Trophoblast cell (in vitro differentiated cells and primary cell): ENCODE results near the gene PTCH2.
"Not testable (repeated sequence)": the region's sequence is repeated elsewhere in the genome, so short reads cannot be mapped to it uniquely, and the experiment has no call there.

Experiments
- DNase-seq, 2 donors: peaks; one replicate each; pipeline ENCODE4 v3.0.0-alpha.2; 2016
- H2AFZ ChIP-seq: 2 replicates; pipeline ENCODE4 v1.6.1; 2013; ENCODE audit warnings: low read length, moderate library complexity, mild to moderate bottlenecking; ENCODE audit not compliant: insufficient read depth, poor library complexity
- H2AK5ac ChIP-seq: 2 replicates; pipeline ENCODE4 v1.6.1; 2013; ENCODE audit warnings: mild to moderate bottlenecking, low read length
- H2BK120ac ChIP-seq: 2 replicates; pipeline ENCODE4 v1.6.1; 2013; ENCODE audit warnings: low read length, mild to moderate bottlenecking, moderate library complexity; ENCODE audit not compliant: insufficient read depth, poor library complexity
- H2BK12ac ChIP-seq: 2 replicates; pipeline ENCODE4 v1.6.1; 2013; ENCODE audit warnings: mild to moderate bottlenecking, low read length, moderate library complexity
- H2BK5ac ChIP-seq: 2 replicates; pipeline ENCODE4 v1.6.1; 2013; ENCODE audit warnings: low read length, low read depth, moderate library complexity, mild to moderate bottlenecking; ENCODE audit not compliant: poor library complexity
- H3K14ac ChIP-seq: 2 replicates; pipeline ENCODE4 v1.6.1; 2013; ENCODE audit warnings: mild to moderate bottlenecking, low read length
- H3K18ac ChIP-seq: 2 replicates; pipeline ENCODE4 v1.6.1; 2013; ENCODE audit warnings: mild to moderate bottlenecking, low read length
- H3K23ac ChIP-seq: 2 replicates; pipeline ENCODE4 v1.6.1; 2013; ENCODE audit warnings: low read length
- H3K27ac ChIP-seq: 2 replicates; pipeline ENCODE4 v1.5.1; 2013; ENCODE audit warnings: low read depth, mild to moderate bottlenecking, inconsistent platforms, low read length, moderate library complexity
- H3K27me3 ChIP-seq: 2 replicates; pipeline ENCODE4 v1.6.1; 2013; ENCODE audit warnings: inconsistent platforms, mild to moderate bottlenecking, low read length, moderate library complexity; ENCODE audit not compliant: insufficient read depth
- H3K36me3 ChIP-seq, 2 experiments: 1 replicate in 1 of 2; 2 replicates in 1 of 2; pipeline ENCODE4 v1.6.1; 2013; ENCODE audit warnings: low read length in 2 of 2, mild to moderate bottlenecking in 2 of 2, moderate library complexity in 1 of 2; ENCODE audit not compliant: insufficient read depth in 2 of 2, control insufficient read depth in 1 of 2
- H3K4ac ChIP-seq: 2 replicates; pipeline ENCODE4 v1.6.1; 2013; ENCODE audit warnings: low read depth, mild to moderate bottlenecking, low read length, moderate library complexity
- H3K4me1 ChIP-seq, 2 experiments: 1 replicate in 1 of 2; 2 replicates in 1 of 2; pipeline ENCODE4 v1.6.1; 2013; ENCODE audit warnings: low read length in 2 of 2, mild to moderate bottlenecking in 2 of 2, moderate library complexity in 1 of 2; ENCODE audit not compliant: insufficient read depth in 2 of 2, control insufficient read depth in 1 of 2
- H3K4me2 ChIP-seq: 2 replicates; pipeline ENCODE4 v1.6.1; 2013; ENCODE audit warnings: inconsistent platforms, mild to moderate bottlenecking, low read length, moderate library complexity
- H3K4me3 ChIP-seq: 2 replicates; pipeline ENCODE4 v1.5.1; 2013; ENCODE audit warnings: mild to moderate bottlenecking, low read depth, low read length, inconsistent platforms
- H3K79me1 ChIP-seq: one replicate; pipeline ENCODE4 v1.6.1; 2013; ENCODE audit warnings: low read length
- H3K79me2 ChIP-seq: 2 replicates; pipeline ENCODE4 v1.6.1; 2013; ENCODE audit warnings: low read length, mild to moderate bottlenecking; ENCODE audit not compliant: control insufficient read depth, insufficient read depth, poor library complexity
- H3K9ac ChIP-seq: 2 replicates; pipeline ENCODE4 v1.6.1; 2013; ENCODE audit warnings: mild to moderate bottlenecking, low read length
- H3K9me3 ChIP-seq: 2 replicates; pipeline ENCODE4 v1.6.1; 2013; ENCODE audit warnings: low read depth, mild to moderate bottlenecking, control low read depth, inconsistent platforms, low read length; ENCODE audit not compliant: insufficient read depth
- H4K12ac ChIP-seq: 2 replicates; pipeline ENCODE4 v1.6.1; 2013; ENCODE audit warnings: low read depth, mild to moderate bottlenecking, low read length, moderate library complexity
- H4K8ac ChIP-seq: 2 replicates; pipeline ENCODE4 v1.6.1; 2013; ENCODE audit warnings: low read depth, mild to moderate bottlenecking, low read length, moderate library complexity
- H4K91ac ChIP-seq: one replicate; pipeline ENCODE4 v1.6.1; 2013; ENCODE audit warnings: low read depth, mild to moderate bottlenecking, low read length, moderate library complexity
- WGBS: extraction: QIAGEN DNeasy Blood & Tissue Kit; methylation state at CpG from one replicate; pipeline ENCODE4 v1.1.7; 2013; ENCODE audit warnings: missing lambda C conversion rate; ENCODE audit not compliant: insufficient read length, insufficient coverage; ENCODE audit errors: extremely low coverage; 5-methylcytosine and 5-hydroxymethylcytosine counted together

PTCH2 gene

DNA sequence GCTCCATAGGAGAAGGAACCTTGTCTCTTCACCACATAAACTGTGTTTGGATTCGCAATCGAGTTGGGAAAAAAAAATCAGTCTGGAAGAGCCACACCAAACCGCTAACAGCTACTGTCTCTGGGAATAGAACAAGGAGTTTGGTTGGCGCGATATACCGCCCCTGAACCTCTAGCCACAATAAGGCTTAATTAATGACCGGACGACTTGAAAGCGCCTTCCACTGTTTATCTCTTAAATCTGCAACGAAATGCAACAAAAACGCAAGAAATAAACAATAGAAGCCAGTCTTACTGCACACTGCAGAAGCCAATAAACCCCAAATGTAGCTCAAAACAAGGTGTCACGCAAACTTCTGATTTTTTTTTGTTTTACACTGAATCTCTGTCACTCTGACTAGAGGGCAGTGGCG lies 23.9 kb downstream of the PTCH2 start:
- Histone ChIP-seq H2AK5ac (no peak overlapping the region), H3K4ac (no peak overlapping the region), H3K18ac (no peak overlapping the region)

DNA sequence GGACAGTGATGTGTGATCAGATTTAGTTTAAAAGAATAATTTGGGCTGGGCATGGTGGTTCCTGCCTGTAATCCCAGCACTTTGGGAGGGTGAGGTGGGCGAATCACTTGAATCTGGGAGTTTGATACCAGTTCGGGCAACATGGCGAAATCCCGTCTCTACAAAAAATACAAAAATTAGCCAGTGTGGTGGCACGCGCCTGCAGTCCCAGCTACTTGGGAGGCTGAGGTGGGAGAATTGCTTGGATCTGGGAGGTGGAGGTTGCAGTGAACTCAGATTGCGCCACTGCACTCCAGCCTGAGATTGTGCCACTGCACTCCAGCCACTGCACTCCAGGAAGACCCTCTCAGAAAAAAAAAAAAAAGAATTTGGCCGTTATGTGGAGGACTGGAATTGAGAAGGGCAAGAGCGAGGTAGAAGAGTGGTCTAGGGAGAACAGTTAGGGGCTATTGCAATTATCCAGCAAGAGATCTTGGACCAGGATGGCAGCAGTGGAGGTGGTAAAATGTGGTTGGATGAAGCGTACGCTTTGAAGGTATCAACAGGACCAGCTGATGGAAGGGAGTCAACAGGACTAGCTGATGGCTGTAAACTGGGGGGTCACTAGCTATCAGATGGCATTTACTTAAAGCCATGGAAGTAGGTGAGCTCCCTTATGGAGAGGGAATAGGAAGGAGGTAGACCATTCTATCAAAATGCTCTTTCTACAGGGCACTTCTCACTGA lies 25.1 kb downstream of the PTCH2 start:
- Histone ChIP-seq H4K91ac (no peak overlapping the region), H3K23ac (no peak overlapping the region), H3K9me3 (no peaks in the 10 kb centered on the region), H3K18ac (no peak overlapping the region), H4K12ac (no peak overlapping the region), H2AK5ac (no peak overlapping the region), H3K79me2 (peaks cover 8% of the 10 kb centered on the region), H2AFZ (no peak overlapping the region), H3K4me1 (peaks cover 15 to 17% of the 10 kb centered on the region in 2 experiments), H3K9ac (no peak overlapping the region), H2BK120ac (no peak overlapping the region), H3K79me1 (peaks cover 15% of the 10 kb centered on the region), H4K8ac (no peak overlapping the region), H3K4ac (no peak overlapping the region), H2BK5ac (no peak overlapping the region), H3K36me3 (peaks cover 5 to 9% of the 10 kb centered on the region in 2 experiments), H3K27me3 (no peaks in the 10 kb centered on the region), H3K27ac (no peak overlapping the region), H2BK12ac (no peak overlapping the region), H3K14ac (no peak overlapping the region), H3K4me3 (no peak overlapping the region), H3K4me2 (no peak overlapping the region)
- no CpG with 5 or more reads among the region's 11 CpGs for WGBS
- peak in 1 of 2 donors; percentile 3 for DNase-seq

More for the DNA sequence above, 23.9 kb downstream of the PTCH2 start:
- Histone ChIP-seq H3K23ac (no peak overlapping the region), H2AFZ (no peak overlapping the region), H3K4me2 (peak overlapping the region; percentile 66), H3K14ac (no peak overlapping the region), H3K79me2 (peaks cover 6% of the 10 kb centered on the region), H2BK12ac (no peak overlapping the region), H3K4me1 (peaks cover 8 to 10% of the 10 kb centered on the region in 2 experiments), H3K4me3 (no peak overlapping the region), H4K12ac (no peak overlapping the region), H3K79me1 (peaks cover 7% of the 10 kb centered on the region), H3K27ac (peak overlapping the region; percentile 36), H3K27me3 (no peaks in the 10 kb centered on the region), H4K8ac (peak overlapping the region; percentile 13), H3K9me3 (no peaks in the 10 kb centered on the region), H2BK5ac (no peak overlapping the region), H4K91ac (no peak overlapping the region), H3K9ac (no peak overlapping the region), H3K36me3 (peaks cover 0 to 2% of the 10 kb centered on the region in 2 experiments), H2BK120ac (no peak overlapping the region)
- DNase-seq, result peak in 1 of 2 donors; percentile 89
- no CpG with 5 or more reads among the region's 13 CpGs for WGBS

DNA sequence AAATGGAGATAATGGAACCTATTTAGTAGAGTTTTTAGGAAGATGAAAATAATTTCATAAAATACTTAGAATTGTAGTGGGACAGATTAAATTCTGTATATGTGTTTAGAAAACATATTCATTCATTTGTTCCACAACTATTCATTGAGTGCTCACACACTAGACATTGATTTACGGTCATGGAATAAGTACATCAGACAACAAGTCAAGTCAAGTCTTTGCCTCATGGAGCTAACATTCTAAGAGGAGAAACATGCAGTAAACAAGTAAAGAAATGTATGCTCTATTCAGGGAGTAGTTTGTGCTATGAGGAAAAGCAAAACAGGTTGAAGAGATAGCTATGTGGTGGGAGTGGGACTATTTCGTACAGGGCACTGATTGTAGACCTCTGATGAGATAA lies 25.7 kb downstream of the PTCH2 start:
- WGBS, result no CpG with 5 or more reads among the region's 2 CpGs

GRCh38 chr1:44815926-44816325 lies 27.1 kb downstream of the PTCH2 start:
- not testable (repeated sequence) for H2AK5ac ChIP-seq, H3K9me3 ChIP-seq, H2BK120ac ChIP-seq, H3K27me3 ChIP-seq, H3K36me3 ChIP-seq, H3K9ac ChIP-seq, H4K91ac ChIP-seq, H3K4me2 ChIP-seq, H3K14ac ChIP-seq, H4K8ac ChIP-seq, H2AFZ ChIP-seq, H4K12ac ChIP-seq, DNase-seq, H3K27ac ChIP-seq, H3K79me2 ChIP-seq, H2BK5ac ChIP-seq, H3K4ac ChIP-seq, H3K23ac ChIP-seq, H3K4me3 ChIP-seq, H3K18ac ChIP-seq, H2BK12ac ChIP-seq
- peaks cover 28 to 33% of the 10 kb centered on the region in 2 experiments for H3K4me1 ChIP-seq
- peaks cover 23% of the 10 kb centered on the region for H3K79me1 ChIP-seq
- WGBS, result no CpG with 5 or more reads among the region's 9 CpGs

More for the DNA sequence above, 25.7 kb downstream of the PTCH2 start:
- peaks cover 17 to 21% of the 10 kb centered on the region in 2 experiments for H3K4me1 ChIP-seq
- no peak for DNase-seq
- H3K4ac ChIP-seq, result no peak overlapping the region
- H2AFZ ChIP-seq, result no peak overlapping the region
- H3K79me1 ChIP-seq, result peaks cover 16% of the 10 kb centered on the region
- H3K23ac ChIP-seq, result no peak overlapping the region
- no peak overlapping the region for H4K91ac ChIP-seq
- no peaks in the 10 kb centered on the region for H3K27me3 ChIP-seq
- no peak overlapping the region for H4K12ac ChIP-seq
- H2AK5ac ChIP-seq, result no peak overlapping the region
- no peaks in the 10 kb centered on the region for H3K9me3 ChIP-seq
- H2BK5ac ChIP-seq, result no peak overlapping the region
- H2BK12ac ChIP-seq, result no peak overlapping the region
- H3K4me3 ChIP-seq, result no peak overlapping the region
- no peak overlapping the region for H3K18ac ChIP-seq
- H2BK120ac ChIP-seq, result no peak overlapping the region
- no peak overlapping the region for H3K9ac ChIP-seq
- H3K36me3 ChIP-seq, result peaks cover 6 to 9% of the 10 kb centered on the region in 2 experiments
- no peak overlapping the region for H3K4me2 ChIP-seq
- no peak overlapping the region for H4K8ac ChIP-seq
- no peak overlapping the region for H3K14ac ChIP-seq
- H3K27ac ChIP-seq, result no peak overlapping the region
- H3K79me2 ChIP-seq, result peaks cover 8% of the 10 kb centered on the region
